Spleen (tissue), 11 donors: ENCODE measurements around the gene LSM14A. TPM values are rescaled to one million over a fixed set of nuclear protein-coding genes. Genes with fewer than 3 reads are reported as not detected.
A peak's percentile ranks its signal among the peaks of the same experiment; 100 is the strongest.
"Not testable (repeated sequence)": the region's sequence is repeated elsewhere in the genome, so short reads cannot be mapped to it uniquely, and the experiment has no call there.

Experiments used
- DNase-seq: peaks from one replicate; pipeline ENCODE4 v3.0.0-alpha.2; 2020
- H3K27ac ChIP-seq, 8 donors: fragments of 200-600 bp; sonication (generic) in 7 of 8; 1 replicate in 4 of 8; 2 replicates in 4 of 8; pipeline versions ENCODE4 v1.5.0 to v1.8.0; 2016 to 2021; ENCODE audit warnings: inconsistent platforms in 4 of 8, mild to moderate bottlenecking in 4 of 8, moderate library complexity in 1 of 8
- H3K27me3 ChIP-seq, 7 donors: fragments of 200-600 bp; sonication (generic) in 6 of 7; replicated peaks in 1 of 7; 1 replicate in 4 of 7; 2 replicates in 3 of 7; pipeline versions ENCODE4 v1.5.0 to v1.8.0; 2016 to 2021; ENCODE audit warnings: inconsistent platforms in 3 of 7, mild to moderate bottlenecking in 1 of 7
- H3K36me3 ChIP-seq, 6 donors: fragments of 200-600 bp; sonication (generic) in 5 of 6; 1 replicate in 4 of 6; 2 replicates in 2 of 6; pipeline versions ENCODE4 v1.5.0 to v1.8.0; 2016 to 2021; ENCODE audit warnings: inconsistent platforms in 2 of 6
- H3K4me1 ChIP-seq, 6 donors: fragments of 200-600 bp; sonication (generic) in 5 of 6; 1 replicate in 3 of 6; 2 replicates in 3 of 6; pipeline versions ENCODE4 v1.5.0 to v1.8.0; 2016 to 2021; ENCODE audit warnings: inconsistent platforms in 3 of 6
- H3K4me3 ChIP-seq, 8 donors: fragments of 200-600 bp; sonication (generic) in 7 of 8; 1 replicate in 4 of 8; 2 replicates in 4 of 8; pipeline versions ENCODE4 v1.5.0 to v1.8.0; 2016 to 2021; ENCODE audit warnings: inconsistent platforms in 4 of 8, mild to moderate bottlenecking in 4 of 8, moderate library complexity in 2 of 8
- H3K9me3 ChIP-seq, 8 donors: fragments of 200-600 bp; sonication (generic) in 7 of 8; 1 replicate in 4 of 8; 2 replicates in 4 of 8; pipeline versions ENCODE4 v1.5.0 to v1.8.0; 2016 to 2021; ENCODE audit warnings: inconsistent platforms in 4 of 8
- CTCF ChIP-seq, 11 experiments: fragments of 200-600 bp in 7 of 11; fragments of 450-650 bp in 4 of 11; sonication (generic) in 4 of 11; IDR thresholded peaks in 8 of 11; conservative IDR thresholded peaks in 3 of 11; 1 replicate in 7 of 11; 2 replicates in 4 of 11; pipeline versions ENCODE4 v1.4.0 to v1.8.0; 2016 to 2021; ENCODE audit warnings: antibody characterized with exemption in 11 of 11, inconsistent platforms in 4 of 11, mild to moderate bottlenecking in 1 of 11
- POLR2A ChIP-seq, 3 donors: fragments of 450-650 bp; IDR thresholded peaks; one replicate each; pipeline ENCODE4 v1.5.1; 2017; ENCODE audit warnings: antibody characterized with exemption in 3 of 3, mild to moderate bottlenecking in 1 of 3
- POLR2AphosphoS5 ChIP-seq, 3 donors: sonication (generic); formaldehyde crosslinking; IDR thresholded peaks; one replicate each; pipeline ENCODE4 v1.5.1; 2017; ENCODE audit warnings: antibody characterized with exemption in 3 of 3
- WGBS, 5 donors: extraction: QIAGEN DNeasy Blood & Tissue Kit in 3 of 5; methylation state at CpG; one replicate each; pipeline versions ENCODE4 v1.1.5 to v1.1.7; 2013 to 2018; 5-methylcytosine and 5-hydroxymethylcytosine counted together
- intact Hi-C: fragments of 100-400 bp; cut with DNase I; formaldehyde crosslinking; loops from one replicate; pipeline ENCODE4 v1.15.0; 2023; ENCODE audit warnings: low total_unique reads
- polyA plus RNA-seq, 3 donors: library from polyadenylated mRNA; stranded (reverse); fragments of 200-250 nt; gene quantifications; one replicate each; pipeline ENCODE4 v1.2.1, GENCODE V29; 2013
- total RNA-seq, 7 donors: library from RNA; depleted of rRNA in 3 of 7; stranded (reverse); fragments of >200 nt in 3 of 7; fragmentation: NEBNext Ultra II Directional in 4 of 7; extraction: Animal tissue kit (Norgen Biotek cat#: 25700) in 4 of 7; gene quantifications; one replicate each; pipeline versions ENCODE4 v1.1.0 to v1.2.1, GENCODE V29; 2016 to 2021
- donor health status: healthy with polysubstance abuse.
- donor health status: DM: no; HTN: no; CAD: no; lungs with moderate emphysema.
- donor health status: DM: no; HTN: no; CAD: no.
- donor health status: Bipolar disorder and iron deficiency.
- donor health status: healthy.
- donor health status: DM: no; HTN: no; CAD: no.
- donor health status: DM: yes; HTN: yes; CAD: no.

LSM14A gene
- total and polyA plus RNA-seq, 10 donors: 46.8 to 187 (median 122) TPM

GRCh38 chr19:34165295-34165738 is 7.0 kb upstream of the LSM14A start:
- Histone ChIP-seq H3K27me3 (no peaks in the 10 kb centered on the region), H3K4me1 (peaks cover 0 to 5% (median under 1%) of the 10 kb centered on the region in 6 donors), H3K27ac (peak overlapping the region in 1 of 8 donors; percentile 26), H3K36me3 (no peaks in the 10 kb centered on the region), H3K4me3 (no peak overlapping the region), H3K9me3 (no peaks in the 10 kb centered on the region)
- 39 to 74% (median 56%) methylated on average over 8 of the region's 8 CpGs for WGBS, 5 donors
- TF ChIP-seq CTCF (IDR thresholded peaks at IDR 0.05 in 8 of 11, conservative IDR thresholded peaks at IDR 0.05 in 3 of 11) (no peak), POLR2AphosphoS5 (IDR thresholded peaks at IDR 0.05) (no peak), POLR2A (IDR thresholded peaks at IDR 0.05) (no peak)
- intact Hi-C loops: no loop called here
- DNase-seq: no peak

GRCh38 chr19:34169475-34170199 is 2.7 kb upstream of the LSM14A start:
- H3K36me3 ChIP-seq, H3K4me3 ChIP-seq, DNase-seq, intact Hi-C loops, H3K27me3 ChIP-seq, H3K9me3 ChIP-seq: not testable (repeated sequence)
- 94 to 98% (median 96%) methylated on average over 12 of the region's 12 CpGs for WGBS, 5 donors
- H3K27ac ChIP-seq: peak overlapping the region in 2 of 8 donors; percentile 100
- peaks cover 10 to 40% (median 29%) of the 10 kb centered on the region in 6 donors for H3K4me1 ChIP-seq

GRCh38 chr19:34171539-34171876 is 796 bp upstream of the LSM14A start:
- Histone ChIP-seq H3K4me3 (peak overlapping the region; percentile 65 to 95 (median 82)), H3K27me3 (no peaks in the 10 kb centered on the region), H3K27ac (peak overlapping the region; percentile 98 to 100 (median 100)), H3K9me3 (no peaks in the 10 kb centered on the region), H3K4me1 (peaks cover 27 to 58% (median 47%) of the 10 kb centered on the region in 6 donors), H3K36me3 (peaks cover 0 to 5% (median 0%) of the 10 kb centered on the region in 6 donors)
- WGBS, 5 donors: 18 to 29% (median 21%) methylated on average over 9 of the region's 9 CpGs
- intact Hi-C loops: no loop called here
- DNase-seq: no peak
- TF ChIP-seq POLR2A (IDR thresholded peaks at IDR 0.05): no peak
- no peak for TF ChIP-seq POLR2AphosphoS5 (IDR thresholded peaks at IDR 0.05)
- TF ChIP-seq CTCF (IDR thresholded peaks at IDR 0.05 in 8 of 11, conservative IDR thresholded peaks at IDR 0.05 in 3 of 11): no peak

GRCh38 chr19:34172661-34173192 is 423 bp downstream of the LSM14A start:
- peak; percentile 91 for DNase-seq

More at GRCh38 chr19:34172661-34173192, 423 bp downstream of the LSM14A start:
- peak overlapping the region; percentile 65 to 95 (median 82) for H3K4me3 ChIP-seq
- H3K27ac ChIP-seq: peak overlapping the region; percentile 98 to 100 (median 100)
- intact Hi-C loops: no loop called here
- peaks cover 39 to 71% (median 59%) of the 10 kb centered on the region in 6 donors for H3K4me1 ChIP-seq
- no peak for TF ChIP-seq CTCF (IDR thresholded peaks at IDR 0.05 in 8 of 11, conservative IDR thresholded peaks at IDR 0.05 in 3 of 11)
- TF ChIP-seq POLR2AphosphoS5 (IDR thresholded peaks at IDR 0.05): no peak
- WGBS, 5 donors: 0 to 1% (median 0%) methylated on average over 26 to 58 of the region's 58 CpGs
- peaks cover 0 to 5% (median 0%) of the 10 kb centered on the region in 6 donors for H3K36me3 ChIP-seq
- no peaks in the 10 kb centered on the region for H3K27me3 ChIP-seq
- H3K9me3 ChIP-seq: no peaks in the 10 kb centered on the region
